HAP-1 (cell line): ENCODE measurements around the gene IGFBP7.
"Not testable (repeated sequence)": the region's sequence is repeated elsewhere in the genome, so short reads cannot be mapped to it uniquely, and the experiment has no call there.

ENCODE experiments used
- DNase-seq, 2 experiments: peaks; one replicate each; pipeline ENCODE4 v3.0.0-alpha.2; 2016 to 2020; ENCODE audit warnings: low spot score in 2 of 2
- H3K27me3 ChIP-seq: fragments of 250-450 bp; sonication (Bioruptor Pico); 2 replicates; pipeline ENCODE4 v1.5.1; 2020; ENCODE audit warnings: low read depth, mild to moderate bottlenecking, moderate library complexity
- H3K36me3 ChIP-seq: fragments of 250-450 bp; sonication (Bioruptor Pico); replicated peaks from 2 replicates; pipeline ENCODE4 v1.5.1; 2020; ENCODE audit warnings: mild to moderate bottlenecking
- H3K4me1 ChIP-seq: fragments of 250-450 bp; sonication (Bioruptor Pico); 2 replicates; pipeline ENCODE4 v1.5.1; 2020; ENCODE audit warnings: mild to moderate bottlenecking
- H3K4me3 ChIP-seq: fragments of 250-450 bp; sonication (Bioruptor Pico); 2 replicates; pipeline ENCODE4 v1.5.1; 2020; ENCODE audit warnings: mild to moderate bottlenecking, moderate library complexity
- H3K9me3 ChIP-seq: fragments of 250-450 bp; sonication (Bioruptor Pico); 2 replicates; pipeline ENCODE4 v1.5.1; 2020; ENCODE audit warnings: mild to moderate bottlenecking, moderate library complexity
- in situ Hi-C: fragments of 300-500 bp; cut with MboI; formaldehyde crosslinking; loops from 3 replicates; pipeline ENCODE4 v1.14.3; 2020; ENCODE audit warnings: low sequenced_read_pairs, inconsistent platforms, mixed read lengths

The IGFBP7 gene

GRCh38 chr4:57065730-57066482, 44.3 kb downstream of the IGFBP7 start:
- no peak overlapping the region for H3K4me3 ChIP-seq
- no peaks in the 10 kb centered on the region for H3K9me3 ChIP-seq
- H3K27me3 ChIP-seq = peaks cover 3% of the 10 kb centered on the region
- no peaks in the 10 kb centered on the region for H3K4me1 ChIP-seq
- no peak for DNase-seq
- in situ Hi-C loops = no loop called here
- H3K36me3 ChIP-seq = no peaks in the 10 kb centered on the region

- no peak for DNase-seq
- in situ Hi-C loops = no loop called here
- no peaks in the 10 kb centered on the region for H3K9me3 ChIP-seq
- H3K4me1 ChIP-seq = no peaks in the 10 kb centered on the region
- H3K27me3 ChIP-seq = peaks cover 3% of the 10 kb centered on the region
- H3K36me3 ChIP-seq = no peaks in the 10 kb centered on the region
- H3K4me3 ChIP-seq = no peak overlapping the region
These were observed 45.1 kb downstream of the IGFBP7 start for GRCh38 chr4:57064811-57065711.

GRCh38 chr4:57064120-57064519, 46.1 kb downstream of the IGFBP7 start:
- H3K4me3 ChIP-seq = no peak overlapping the region
- H3K36me3 ChIP-seq = no peaks in the 10 kb centered on the region
- H3K9me3 ChIP-seq = no peaks in the 10 kb centered on the region
- in situ Hi-C loops = no loop called here
- H3K4me1 ChIP-seq = no peaks in the 10 kb centered on the region
- no peak for DNase-seq
- H3K27me3 ChIP-seq = peaks cover 3% of the 10 kb centered on the region

GRCh38 chr4:57063518-57063917, 46.7 kb downstream of the IGFBP7 start:
- Histone ChIP-seq H3K4me1 (no peaks in the 10 kb centered on the region), H3K4me3 (no peak overlapping the region), H3K27me3 (peaks cover 3% of the 10 kb centered on the region), H3K36me3 (no peaks in the 10 kb centered on the region), H3K9me3 (no peaks in the 10 kb centered on the region)
- in situ Hi-C loops = no loop called here
- DNase-seq = no peak

- no peaks in the 10 kb centered on the region for H3K36me3 ChIP-seq
- H3K9me3 ChIP-seq = no peaks in the 10 kb centered on the region
- no peak overlapping the region for H3K4me3 ChIP-seq
- no peaks in the 10 kb centered on the region for H3K4me1 ChIP-seq
- in situ Hi-C loops = no loop called here
- no peak for DNase-seq
- peaks cover 3% of the 10 kb centered on the region for H3K27me3 ChIP-seq
These were observed 48.8 kb downstream of the IGFBP7 start for GRCh38 chr4:57061395-57061794.

GRCh38 chr4:57060717-57061067, 49.5 kb downstream of the IGFBP7 start:
- H3K4me1 ChIP-seq, H3K36me3 ChIP-seq, H3K4me3 ChIP-seq, in situ Hi-C loops, DNase-seq, H3K27me3 ChIP-seq, H3K9me3 ChIP-seq: not testable (repeated sequence)

GRCh38 chr4:57059890-57060716, 50.1 kb downstream of the IGFBP7 start:
- in situ Hi-C loops = no loop called here
- Histone ChIP-seq H3K27me3 (peaks cover 6% of the 10 kb centered on the region), H3K4me3 (no peak overlapping the region), H3K36me3 (no peaks in the 10 kb centered on the region), H3K9me3 (no peaks in the 10 kb centered on the region), H3K4me1 (no peaks in the 10 kb centered on the region)
- no peak for DNase-seq

GRCh38 chr4:57055886-57056285, 54.3 kb downstream of the IGFBP7 start:
- in situ Hi-C loops = no loop called here
- H3K27me3 ChIP-seq = peaks cover 3% of the 10 kb centered on the region; the same call in 1 of the 2 replicates
- no peak overlapping the region for H3K4me3 ChIP-seq
- DNase-seq = no peak
- no peaks in the 10 kb centered on the region for H3K36me3 ChIP-seq
- H3K4me1 ChIP-seq = no peaks in the 10 kb centered on the region
- H3K9me3 ChIP-seq = no peaks in the 10 kb centered on the region

- H3K36me3 ChIP-seq = no peaks in the 10 kb centered on the region
- in situ Hi-C loops = no loop called here
- no peaks in the 10 kb centered on the region for H3K9me3 ChIP-seq
- H3K27me3 ChIP-seq = peaks cover 3% of the 10 kb centered on the region; the same call in 1 of the 2 replicates
- no peak for DNase-seq
- no peaks in the 10 kb centered on the region for H3K4me1 ChIP-seq
- no peak overlapping the region for H3K4me3 ChIP-seq
These were observed 56.7 kb downstream of the IGFBP7 start for GRCh38 chr4:57053508-57053907.

- Histone ChIP-seq H3K27me3 (peaks cover 3% of the 10 kb centered on the region; the same call in 1 of the 2 replicates), H3K9me3 (no peaks in the 10 kb centered on the region), H3K36me3 (no peaks in the 10 kb centered on the region), H3K4me1 (no peaks in the 10 kb centered on the region), H3K4me3 (no peak overlapping the region)
- in situ Hi-C loops = no loop called here
- DNase-seq = no peak
These were observed 58.7 kb downstream of the IGFBP7 start for GRCh38 chr4:57051524-57051923.

GRCh38 chr4:57051095-57051494, 59.1 kb downstream of the IGFBP7 start:
- Histone ChIP-seq H3K27me3 (0 out of 2 replicates have a peak, but pooled peaks cover 3% of the 10 kb centered on the region), H3K9me3 (no peaks in the 10 kb centered on the region), H3K4me3 (no peak overlapping the region), H3K36me3 (no peaks in the 10 kb centered on the region), H3K4me1 (no peaks in the 10 kb centered on the region)
- in situ Hi-C loops = no loop called here
- no peak for DNase-seq

- no peak overlapping the region for H3K4me3 ChIP-seq
- H3K36me3 ChIP-seq = no peaks in the 10 kb centered on the region
- H3K27me3 ChIP-seq = no peaks in the 10 kb centered on the region
- no peaks in the 10 kb centered on the region for H3K4me1 ChIP-seq
- no peak for DNase-seq
- in situ Hi-C loops = loop anchor here (10.0 kb wide), 1 partner anchor 106 kb away; no protein-coding TSS in a partner anchor
- H3K9me3 ChIP-seq = 0 out of 2 replicates have a peak, but pooled peaks cover 2% of the 10 kb centered on the region
These were observed 61.4 kb downstream of the IGFBP7 start for GRCh38 chr4:57048590-57049304.

- not testable (repeated sequence) for H3K36me3 ChIP-seq, H3K4me1 ChIP-seq
These were observed 63.1 kb downstream of the IGFBP7 start for GRCh38 chr4:57047046-57047445.

More at GRCh38 chr4:57047046-57047445, 63.1 kb downstream of the IGFBP7 start:
- not testable (repeated sequence) for H3K4me3 ChIP-seq, DNase-seq, H3K27me3 ChIP-seq, H3K9me3 ChIP-seq
- in situ Hi-C loops = loop anchor here (10.0 kb wide), 1 partner anchor 108 kb away; no protein-coding TSS in a partner anchor
